C1 segment of cervical spinal cord (tissue), 14 donors: ENCODE measurements around the gene C1orf21.

Source experiments
- DNase-seq, 14 donors: peaks; one replicate each; lab custom pipeline; 2025; lab: John Stamatoyannopoulos, UW

The C1orf21 gene

DNA sequence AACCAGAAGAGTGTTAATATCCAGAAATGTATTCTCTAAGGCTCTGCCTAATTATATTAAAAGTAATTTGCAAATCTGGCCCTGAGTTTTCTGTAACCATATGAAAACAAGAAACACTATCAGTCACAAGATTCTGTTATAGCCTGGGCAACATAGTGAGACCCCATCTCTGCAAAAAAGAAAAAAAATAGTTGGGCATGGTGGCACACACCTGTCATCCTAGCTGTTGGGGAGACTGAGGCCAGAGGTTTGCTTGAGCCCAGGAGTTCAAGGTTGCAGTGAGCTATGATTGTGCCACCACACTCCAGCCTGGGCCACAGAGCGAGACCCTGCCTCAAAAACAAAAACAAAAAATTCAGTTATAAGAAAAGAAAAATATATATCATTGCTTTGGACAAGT, 25.6 kb downstream of the C1orf21 start:
- no peak for DNase-seq

DNA sequence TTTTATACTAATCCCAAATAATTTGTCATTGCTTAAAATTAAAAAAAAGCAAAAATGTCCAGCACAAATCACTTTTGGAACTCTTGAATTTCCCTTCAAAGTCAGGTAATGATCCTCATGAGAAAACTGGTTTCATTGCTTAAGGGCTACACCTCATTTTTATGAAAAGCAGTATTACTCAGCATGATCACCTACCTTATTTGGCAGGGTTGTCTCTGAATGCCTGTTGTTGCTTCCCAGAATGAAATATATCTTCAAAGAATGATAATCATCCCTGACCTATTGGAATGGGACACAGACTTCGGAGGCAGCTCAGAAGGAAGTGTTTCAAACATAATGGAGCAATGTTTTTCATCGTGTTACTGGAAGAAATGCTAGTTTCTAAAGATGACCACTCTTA, 29.7 kb downstream of the C1orf21 start:
- no peak for DNase-seq

DNA sequence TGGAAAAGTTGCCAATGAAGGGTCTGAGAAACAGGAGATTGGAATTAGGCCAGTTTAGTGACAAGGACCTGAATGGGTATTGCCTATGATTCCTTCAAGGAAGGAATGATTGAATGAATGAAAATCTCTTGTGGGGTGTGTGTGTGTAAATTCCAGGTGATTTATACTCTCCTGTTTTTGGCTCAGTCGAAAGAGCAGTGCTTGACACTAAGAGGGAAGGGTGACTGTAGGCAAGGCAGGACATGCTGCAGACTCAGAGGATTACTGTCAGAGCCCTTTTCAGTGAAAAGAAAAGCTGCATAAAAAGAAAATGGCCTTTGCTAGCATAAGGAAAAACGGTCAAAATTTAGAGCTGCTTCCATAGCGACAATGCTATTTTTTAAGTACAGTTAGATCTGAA, 30.1 kb downstream of the C1orf21 start:
- no peak for DNase-seq

DNA sequence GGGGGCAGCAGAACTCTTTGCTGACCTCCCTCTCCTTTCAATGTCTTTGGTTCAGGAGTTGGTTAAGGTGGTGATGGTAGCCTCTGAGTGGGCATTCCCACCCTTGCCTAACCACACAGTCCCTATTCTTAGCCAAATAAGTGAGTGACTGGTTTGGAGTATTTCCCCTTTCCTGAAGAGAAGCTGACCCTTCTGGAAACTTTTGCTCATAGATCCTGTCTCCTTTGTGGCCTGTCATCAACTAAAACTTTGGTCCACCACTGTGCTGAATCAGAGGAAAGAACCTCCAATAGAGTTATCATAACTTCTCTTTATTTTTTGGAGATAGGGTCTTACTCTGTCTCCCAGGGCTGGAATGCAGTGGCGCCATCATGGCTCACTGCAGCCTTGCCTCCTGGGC, 31.1 kb downstream of the C1orf21 start:
- no peak for DNase-seq

DNA sequence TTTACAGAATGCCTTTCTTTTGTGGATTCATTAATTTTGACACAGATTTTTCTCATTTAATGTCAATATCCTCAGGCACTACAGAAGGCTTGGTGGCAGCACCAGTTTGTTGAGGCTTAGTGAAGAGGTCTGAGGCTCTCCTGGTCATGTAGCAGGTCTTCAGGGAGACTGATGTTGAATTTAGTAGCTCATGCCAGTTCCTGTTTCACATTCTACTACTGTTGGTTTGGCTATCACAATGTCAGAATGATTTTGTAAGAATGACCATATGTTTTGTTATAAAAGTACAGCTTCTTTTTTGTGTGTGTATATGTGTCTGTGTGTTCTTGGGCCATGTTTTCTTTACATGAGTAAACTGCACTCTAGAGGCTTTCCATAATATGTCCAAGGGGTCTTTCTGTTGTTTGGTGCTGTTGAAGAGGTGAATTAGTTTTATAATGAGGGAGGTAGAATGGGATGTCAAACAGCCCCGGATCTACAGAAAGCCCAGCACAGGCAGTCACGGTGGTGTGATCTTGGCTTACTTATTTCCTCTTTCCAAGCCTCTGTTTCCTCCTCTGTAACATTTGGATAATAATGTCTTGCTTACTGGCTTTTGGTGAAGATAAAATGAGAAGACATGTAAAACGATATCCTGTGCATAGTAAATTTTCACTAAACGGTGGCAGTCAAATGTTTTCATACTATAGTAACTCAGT, 32.0 kb downstream of the C1orf21 start:
- no peak for DNase-seq

DNA sequence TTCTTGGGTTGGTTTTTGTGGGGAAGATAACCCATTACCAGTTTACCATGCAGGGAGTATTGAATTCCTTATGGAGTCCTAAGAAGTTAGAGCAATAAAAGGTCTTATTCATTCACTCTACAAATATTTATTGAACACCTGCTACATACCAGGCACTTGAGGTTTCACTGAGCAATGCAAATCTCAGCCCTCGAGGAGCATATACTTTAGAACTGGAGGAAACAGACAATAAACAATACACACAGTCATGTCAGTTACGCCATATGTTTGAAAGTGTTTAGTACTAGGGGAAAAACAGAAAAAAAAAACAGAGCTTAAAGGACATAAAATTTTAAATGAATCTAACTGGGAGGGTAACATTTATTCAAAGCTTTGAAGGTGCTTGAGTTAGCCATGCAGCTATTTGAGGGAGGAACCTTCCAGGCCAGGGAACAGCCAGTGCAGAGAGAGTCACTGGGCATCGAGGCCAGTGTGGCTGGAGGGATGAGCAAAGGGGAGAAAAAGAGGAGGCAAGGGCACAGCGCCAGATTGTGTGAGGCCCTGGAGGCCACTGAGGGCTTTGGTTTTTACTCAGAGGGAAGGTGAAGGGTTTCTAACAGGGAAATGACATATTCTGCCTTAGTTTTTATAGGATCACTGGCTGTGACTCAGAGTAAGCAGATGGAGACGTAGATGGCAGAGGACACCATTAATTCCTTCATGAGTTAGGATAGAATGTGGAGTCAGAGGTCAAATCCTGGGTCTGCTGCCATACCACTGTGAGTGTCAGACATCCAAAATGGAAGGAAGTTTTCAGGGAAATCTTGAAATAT, 32.7 kb downstream of the C1orf21 start:
- DNase-seq: no peak

DNA sequence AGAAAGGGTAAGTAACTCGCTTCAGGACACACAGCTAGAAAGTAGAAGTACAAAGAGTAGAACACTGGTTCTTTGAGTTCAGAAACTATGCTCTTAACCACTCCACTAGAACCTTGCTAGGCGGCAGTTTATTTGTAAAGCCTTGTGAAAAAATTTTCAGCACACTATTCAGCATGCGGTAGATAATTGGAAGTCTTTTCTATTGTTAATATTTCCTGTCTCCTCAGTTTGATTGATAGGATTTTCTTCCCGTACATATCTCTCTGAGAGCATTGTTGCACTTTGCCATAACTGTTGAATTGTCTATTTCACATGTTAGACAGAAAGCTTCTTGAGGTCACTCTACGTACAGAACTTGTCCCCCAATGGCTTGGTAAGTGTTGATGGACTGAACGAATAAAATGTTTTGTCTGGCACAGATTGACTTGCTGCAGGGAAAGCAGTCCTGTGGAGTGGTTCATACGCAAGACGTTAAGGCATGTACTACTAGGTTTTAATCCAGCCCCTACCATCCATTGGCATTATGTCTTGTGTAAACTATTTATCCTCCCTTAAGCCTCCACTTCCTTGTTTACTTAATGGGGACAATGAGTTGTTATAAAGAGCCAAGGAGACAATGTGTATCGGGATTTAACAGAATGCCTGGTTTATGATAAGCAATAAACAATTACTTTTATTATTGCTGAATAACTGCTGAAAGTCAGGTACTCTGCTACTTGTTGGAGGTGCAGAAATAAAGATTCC, 35.8 kb downstream of the C1orf21 start:
- DNase-seq: no peak

DNA sequence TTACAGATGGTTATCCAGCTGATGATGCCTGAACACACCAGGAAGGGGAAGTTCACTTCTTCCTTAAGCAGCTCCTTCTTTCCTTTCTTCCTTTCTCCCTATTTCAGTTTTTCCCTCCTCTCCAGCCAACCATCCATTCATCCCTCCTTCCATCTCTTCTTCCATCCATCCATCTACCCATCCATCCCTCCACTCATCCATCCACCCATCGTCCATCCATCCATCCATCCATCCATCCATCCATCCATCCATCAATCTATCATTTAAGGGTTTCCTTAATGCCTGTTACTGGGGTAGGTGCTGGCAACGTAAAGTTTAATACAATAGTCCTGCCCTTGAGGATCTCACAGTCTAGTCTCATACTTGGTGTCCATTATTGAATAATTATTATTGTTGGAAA, 36.8 kb downstream of the C1orf21 start:
- DNase-seq: no peak

DNA sequence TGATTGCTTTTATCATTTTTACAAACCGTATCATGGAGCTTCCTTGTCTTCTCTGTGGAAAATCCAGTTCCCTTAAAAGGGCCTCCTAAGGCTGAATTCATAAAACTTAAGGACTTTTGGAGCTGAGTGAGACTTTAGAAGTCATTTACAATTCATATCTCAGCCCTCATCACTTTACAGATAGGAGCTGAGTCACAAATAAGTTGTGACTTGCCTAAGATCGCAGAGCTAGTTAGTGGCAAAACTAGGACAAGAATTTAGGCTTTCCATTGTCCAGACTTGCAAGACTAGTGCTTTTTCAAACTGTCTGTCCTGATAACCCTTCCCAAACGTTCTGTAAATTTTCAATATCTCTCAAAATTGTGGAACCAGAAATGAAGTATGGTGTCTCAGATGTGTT, 37.3 kb downstream of the C1orf21 start:
- no peak for DNase-seq

DNA sequence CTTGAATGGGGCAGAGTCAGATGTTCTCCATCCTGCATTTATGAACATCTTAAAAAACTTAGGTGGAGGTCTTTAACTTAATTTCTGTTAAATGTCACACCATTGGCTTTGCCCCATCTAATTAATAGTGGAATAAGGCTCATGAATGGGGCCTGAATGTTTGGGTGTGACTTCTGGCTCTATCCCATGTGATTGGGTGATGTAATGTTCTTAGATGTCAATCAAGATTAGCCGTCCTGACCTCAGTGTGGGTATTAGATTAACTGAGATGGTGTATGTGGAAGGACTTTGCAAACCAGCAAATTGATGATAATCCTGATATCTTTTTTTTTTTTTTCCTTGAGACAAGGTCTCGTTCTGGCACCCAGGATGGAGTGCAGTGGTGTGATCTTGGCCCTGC, 38.1 kb downstream of the C1orf21 start:
- DNase-seq: no peak

DNA sequence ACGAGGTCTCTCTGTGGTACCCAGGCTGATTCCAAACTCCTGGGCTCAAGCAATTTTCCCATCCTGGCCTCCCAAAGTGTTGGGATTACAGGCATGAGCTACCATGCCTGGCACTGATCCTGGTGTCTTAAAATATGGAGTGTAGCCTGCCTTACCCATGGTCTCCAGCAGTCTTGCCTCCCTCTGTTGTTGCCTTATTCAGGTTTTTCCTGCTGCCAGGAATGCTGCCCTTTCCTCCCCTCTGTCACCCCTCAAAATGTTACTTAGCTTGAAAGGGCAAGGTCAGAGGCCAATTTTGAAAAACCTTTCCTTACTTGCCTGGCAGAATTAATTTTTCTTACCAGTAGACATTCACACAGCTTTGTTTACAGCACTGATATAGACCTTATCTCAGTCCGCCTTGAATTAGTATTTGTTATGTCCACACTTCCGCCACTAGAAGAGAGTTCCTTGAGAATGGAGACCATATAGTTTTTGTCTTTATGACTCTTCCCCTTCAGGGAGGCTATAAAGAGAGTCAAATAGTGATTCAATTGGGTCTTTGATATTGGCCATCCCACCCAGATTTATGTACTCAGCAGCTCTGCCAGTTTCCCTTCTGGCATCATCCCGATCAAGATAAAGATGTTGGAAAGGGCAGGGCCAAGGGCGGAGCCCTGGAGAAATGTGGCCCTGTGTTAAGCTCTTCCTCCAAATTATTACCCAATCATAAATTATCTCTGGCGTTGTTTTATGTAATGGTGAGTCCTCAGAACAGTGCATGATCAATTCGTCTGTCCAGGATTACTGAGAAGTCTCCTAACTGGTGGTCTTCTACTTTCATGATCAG, 38.8 kb downstream of the C1orf21 start:
- no peak for DNase-seq

DNA sequence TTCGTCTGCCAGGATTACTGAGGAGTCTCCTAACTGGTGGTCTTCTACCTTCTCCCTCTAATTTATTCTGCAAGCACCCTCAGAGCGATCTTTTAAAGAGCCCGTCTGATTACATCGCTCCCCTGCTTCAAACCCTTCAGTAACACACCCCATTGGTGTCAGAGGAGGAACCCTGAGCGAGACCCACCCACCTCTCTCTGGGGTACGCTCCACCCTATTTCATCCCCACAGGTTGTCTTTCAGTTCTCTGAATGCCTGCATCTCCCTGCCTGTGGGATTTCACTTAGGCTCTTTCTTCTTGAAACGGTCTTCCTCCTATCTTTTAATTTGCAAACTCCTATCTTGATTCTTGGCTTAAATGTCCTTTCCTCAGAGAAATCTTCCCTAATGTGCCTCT, 39.4 kb downstream of the C1orf21 start:
- no peak for DNase-seq

DNA sequence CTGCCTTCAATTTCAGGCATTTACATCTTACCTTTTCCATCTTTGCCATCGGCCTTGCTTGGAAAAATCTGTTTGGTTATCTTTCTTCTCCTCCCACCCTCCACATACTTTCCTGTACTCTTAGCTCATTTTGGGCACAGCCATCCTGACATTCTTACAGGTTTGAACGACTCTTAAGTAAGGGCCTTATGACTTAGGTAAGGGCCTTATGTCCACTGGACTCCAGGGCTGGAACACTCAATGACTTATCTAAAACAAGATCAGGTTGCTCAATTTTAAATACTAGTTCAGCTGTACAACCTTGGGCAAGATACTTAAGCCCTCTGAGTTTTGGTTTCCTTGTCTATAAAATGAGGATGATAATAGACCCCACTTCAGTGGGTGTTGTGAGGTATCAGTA, 40.9 kb downstream of the C1orf21 start:
- DNase-seq: no peak

DNA sequence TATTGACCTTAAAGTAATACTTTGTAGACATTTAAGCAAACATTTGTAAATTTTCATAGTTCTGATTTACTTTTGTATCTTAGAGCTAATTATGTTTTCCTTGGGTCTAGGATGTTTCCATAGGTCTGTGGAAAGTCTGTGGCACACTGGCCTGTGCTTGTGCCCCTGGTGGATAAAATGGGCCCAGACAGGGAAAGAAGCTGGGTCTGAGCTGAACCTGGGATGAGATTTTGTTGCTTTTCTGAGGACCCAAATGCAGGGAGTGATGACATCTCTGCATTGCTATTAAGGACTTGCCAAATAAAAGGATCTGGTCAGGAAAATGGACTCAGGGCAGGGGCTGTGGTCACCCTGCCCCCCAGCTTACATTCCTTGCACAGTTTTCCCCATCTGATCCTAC, 41.8 kb downstream of the C1orf21 start:
- no peak for DNase-seq

DNA sequence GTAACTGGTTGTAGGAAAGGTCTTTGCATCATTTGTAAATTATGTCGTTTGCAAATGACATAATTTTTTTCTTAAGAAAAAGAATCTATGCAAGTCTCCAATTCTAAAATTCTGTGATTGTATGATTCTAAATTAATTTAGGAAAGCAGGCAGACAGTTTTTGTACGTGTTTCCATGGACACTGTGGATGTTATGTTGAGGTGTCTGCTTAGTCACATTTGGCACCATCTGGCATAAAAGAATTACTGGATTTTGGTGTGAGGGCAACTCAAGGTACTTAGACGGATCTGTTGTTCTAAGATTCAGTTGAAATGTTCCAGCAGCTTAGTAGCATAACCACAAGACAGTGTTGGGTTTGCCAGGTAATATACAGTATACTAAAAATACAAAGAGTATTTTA, 42.5 kb downstream of the C1orf21 start:
- DNase-seq: no peak

DNA sequence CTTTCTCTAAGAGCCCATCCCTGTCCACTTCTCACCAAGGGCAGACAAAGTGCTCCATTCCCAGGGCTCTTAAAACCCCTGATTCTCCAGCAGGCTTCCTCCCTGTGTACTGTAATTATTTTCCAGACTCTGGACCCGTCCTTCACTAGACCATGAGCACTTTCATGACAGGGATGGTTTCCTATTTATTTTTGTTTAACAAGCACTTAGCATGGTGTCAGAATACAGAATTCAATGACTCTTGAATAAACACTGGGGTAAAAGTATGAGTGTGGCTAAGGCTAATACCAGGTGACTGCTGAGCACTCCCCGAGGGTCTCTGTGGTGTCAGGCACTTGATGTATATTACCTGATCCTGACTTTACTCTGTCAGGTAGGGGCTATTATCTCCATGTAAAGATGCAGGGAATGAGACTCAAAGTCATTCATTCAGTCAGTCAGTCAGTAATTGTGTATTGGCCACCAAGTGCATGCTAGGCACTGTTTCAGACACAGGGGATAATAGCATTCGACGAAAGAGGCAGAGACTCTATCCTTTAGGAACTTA, 47.2 kb downstream of the C1orf21 start:
- DNase-seq: no peak

DNA sequence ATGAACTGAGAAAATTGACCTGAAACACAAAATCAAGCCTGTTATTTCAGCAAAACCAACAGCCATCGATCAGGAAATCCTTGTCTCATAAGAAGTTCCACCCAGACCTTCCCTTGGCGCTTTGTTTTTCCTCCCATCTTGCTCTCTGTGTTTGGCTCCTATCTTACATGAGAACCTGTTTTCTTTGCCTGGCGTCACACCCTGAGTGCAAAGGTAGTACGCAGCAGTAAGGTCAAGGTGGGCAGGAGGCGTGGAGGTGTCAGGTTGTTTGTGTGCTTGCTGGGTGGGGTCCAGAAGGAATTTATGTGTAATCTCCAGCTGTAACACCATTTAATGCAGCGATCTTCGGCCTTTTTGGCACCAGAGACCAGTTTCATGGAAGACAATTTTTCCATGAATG, 50.5 kb downstream of the C1orf21 start:
- DNase-seq: no peak

DNA sequence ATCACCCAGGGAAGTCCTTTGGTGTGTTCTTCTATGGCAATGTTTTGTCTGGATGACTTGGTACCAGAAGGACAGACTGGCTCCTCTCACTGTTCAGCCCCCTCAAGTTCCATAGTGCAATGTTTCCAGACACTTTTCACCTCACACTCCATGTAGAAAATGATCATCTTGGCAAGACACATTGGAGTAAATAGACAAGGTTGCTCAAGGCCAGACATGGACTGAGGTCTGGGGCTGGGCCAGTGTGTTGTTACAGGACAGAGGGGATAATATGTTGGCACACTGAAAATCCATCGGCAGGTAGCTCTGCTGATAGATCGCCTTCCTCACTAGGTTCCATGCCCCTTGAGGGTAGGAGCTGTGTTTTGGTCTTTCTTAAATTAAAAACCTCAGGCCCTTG, 51.5 kb downstream of the C1orf21 start:
- no peak for DNase-seq

DNA sequence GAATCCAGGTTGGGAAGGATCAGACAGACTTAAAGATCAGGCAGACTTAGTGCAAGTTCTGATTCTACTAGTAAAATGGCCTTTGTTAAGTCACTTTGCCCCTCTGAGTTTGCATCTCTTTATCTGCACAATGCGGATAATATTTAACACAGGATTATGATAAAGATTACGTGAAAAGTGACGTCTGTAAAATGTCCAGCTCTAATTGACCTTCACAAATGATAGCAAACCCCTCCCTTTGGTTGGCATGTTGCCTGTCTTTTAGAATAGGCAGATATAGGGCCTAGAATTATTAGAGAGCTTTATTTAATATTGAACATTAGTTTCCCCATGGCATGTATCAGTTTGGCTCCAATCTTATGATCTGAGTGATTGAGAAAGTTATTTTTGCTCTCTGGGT, 55.4 kb downstream of the C1orf21 start:
- no peak for DNase-seq

DNA sequence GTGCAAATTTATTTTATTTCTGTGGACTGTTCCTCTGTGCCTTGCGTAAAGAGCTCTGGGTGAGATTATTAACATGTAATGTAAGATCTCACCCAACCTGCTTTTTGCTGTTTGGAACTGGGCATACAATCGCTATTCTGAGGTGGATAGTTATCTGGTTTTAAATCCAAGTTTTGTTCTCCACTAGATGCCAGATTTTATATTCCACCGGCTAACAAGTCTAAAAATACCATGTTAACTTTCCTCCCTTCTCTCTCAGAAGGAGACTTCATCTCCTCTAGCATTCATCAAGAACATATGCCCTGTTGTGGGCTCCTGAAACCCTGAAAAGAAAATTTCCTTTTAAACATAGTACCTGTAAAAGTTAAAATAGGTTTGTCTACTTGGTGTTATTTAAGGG, 56.4 kb downstream of the C1orf21 start:
- DNase-seq: no peak

DNA sequence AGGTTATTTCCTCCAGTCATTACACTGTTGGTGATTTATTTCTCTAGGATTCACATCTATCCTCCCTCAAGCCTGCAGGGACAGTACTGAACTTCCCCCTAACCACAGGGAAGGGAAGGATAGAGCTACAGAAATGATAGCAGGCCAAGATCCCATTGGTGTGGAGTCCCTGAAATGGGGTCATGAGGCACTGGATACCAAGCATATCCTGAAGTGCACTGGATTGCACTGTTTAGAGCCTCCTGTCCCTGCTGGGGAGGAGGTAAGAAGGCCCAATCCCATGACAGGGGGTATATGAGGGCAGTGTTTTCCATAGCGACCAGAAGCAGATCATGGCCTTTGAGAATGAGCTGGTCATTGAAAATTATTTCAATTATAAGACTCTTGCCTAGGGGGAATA, 56.8 kb downstream of the C1orf21 start:
- no peak for DNase-seq

DNA sequence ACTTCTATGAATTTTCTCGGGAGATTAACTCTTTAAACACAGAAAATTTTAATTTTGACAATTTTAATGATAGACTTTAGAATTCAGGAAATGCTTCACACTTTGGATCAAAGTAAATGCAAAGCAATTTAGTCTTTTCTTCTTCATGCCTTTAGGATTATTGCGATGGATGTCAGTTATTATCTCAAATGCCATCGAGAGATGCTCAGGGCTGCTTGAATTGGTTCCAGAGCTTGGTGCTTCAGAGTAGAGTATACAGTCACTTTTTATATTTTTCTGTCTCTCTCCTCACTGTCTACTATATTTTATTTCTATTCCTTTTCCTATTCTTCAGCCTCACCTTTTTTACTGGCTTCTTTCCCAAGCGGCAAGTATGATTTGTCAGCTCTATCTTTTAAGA, 59.2 kb downstream of the C1orf21 start:
- DNase-seq: no peak
